ENCODE results near the gene NRAP. TPM values are rescaled to one million over a fixed set of nuclear protein-coding genes. Genes with fewer than 3 reads are reported as not detected.

The NRAP gene
- total RNA-seq, 1 donor from 2014 or later = 0.06 TPM

GRCh38 chr10:113711142-113711541 is 47.3 kb upstream of the NRAP start:
- H3K36me3 ChIP-seq = peaks cover 8% of the 10 kb centered on the region
- TF ChIP-seq CTCF (IDR thresholded peaks at IDR 0.05) = no peak
- H3K27me3 ChIP-seq = no peaks in the 10 kb centered on the region
- ATAC-seq = no peak
- DNase-seq = no peak
- H3K9me3 ChIP-seq = no peaks in the 10 kb centered on the region
- H3K4me3 ChIP-seq = no peak overlapping the region
- peaks cover 4% of the 10 kb centered on the region for H3K4me1 ChIP-seq
- no peak overlapping the region for H3K27ac ChIP-seq
- intact Hi-C loops (cut with DNase I) = no loop called here

GRCh38 chr10:113709221-113709838 is 45.5 kb upstream of the NRAP start:
- ATAC-seq (no peak), DNase-seq (no peak)
- TF ChIP-seq CTCF (IDR thresholded peaks at IDR 0.05) = no peak
- Histone ChIP-seq H3K4me1 (peaks cover 5% of the 10 kb centered on the region), H3K36me3 (no peaks in the 10 kb centered on the region), H3K27ac (no peak overlapping the region), H3K9me3 (no peaks in the 10 kb centered on the region), H3K27me3 (no peaks in the 10 kb centered on the region), H3K4me3 (no peak overlapping the region)
- intact Hi-C loops (cut with DNase I) = no loop called here

GRCh38 chr10:113708640-113709039 is 44.8 kb upstream of the NRAP start:
- intact Hi-C loops (cut with DNase I) = no loop called here
- H3K27me3 ChIP-seq = no peaks in the 10 kb centered on the region

GRCh38 chr10:113706623-113707022 is 42.8 kb upstream of the NRAP start:
- peaks cover 8% of the 10 kb centered on the region for H3K36me3 ChIP-seq
- ATAC-seq (no peak), DNase-seq (no peak)
- no peak overlapping the region for H3K27ac ChIP-seq
- no peaks in the 10 kb centered on the region for H3K9me3 ChIP-seq
- no peaks in the 10 kb centered on the region for H3K27me3 ChIP-seq
- TF ChIP-seq CTCF (IDR thresholded peaks at IDR 0.05) = no peak
- intact Hi-C loops (cut with DNase I) = no loop called here
- no peak overlapping the region for H3K4me3 ChIP-seq
- peaks cover 5% of the 10 kb centered on the region for H3K4me1 ChIP-seq

More at GRCh38 chr10:113708640-113709039, 44.8 kb upstream of the NRAP start:
- Histone ChIP-seq H3K4me3 (no peak overlapping the region), H3K36me3 (no peaks in the 10 kb centered on the region), H3K27ac (no peak overlapping the region), H3K9me3 (no peaks in the 10 kb centered on the region), H3K4me1 (peaks cover 5% of the 10 kb centered on the region)
- DNase-seq = no peak
- no peak for TF ChIP-seq CTCF (IDR thresholded peaks at IDR 0.05)
- ATAC-seq = no peak

- no peak overlapping the region for H3K27ac ChIP-seq
These were observed 41.5 kb upstream of the NRAP start for GRCh38 chr10:113705344-113705652.

More at GRCh38 chr10:113705344-113705652, 41.5 kb upstream of the NRAP start:
- Histone ChIP-seq H3K9me3 (no peaks in the 10 kb centered on the region), H3K36me3 (peaks cover 8% of the 10 kb centered on the region), H3K27me3 (no peaks in the 10 kb centered on the region), H3K4me1 (peaks cover 5% of the 10 kb centered on the region), H3K4me3 (no peak overlapping the region)
- no peak for ATAC-seq
- DNase-seq = no peak
- intact Hi-C loops (cut with DNase I) = no loop called here
- no peak for TF ChIP-seq CTCF (IDR thresholded peaks at IDR 0.05)

Data from upper lobe of right lung (tissue), 1 donor.